HG03039 (cell line): ENCODE data around the gene GPR84.
"Not testable (repeated sequence)": the region's sequence is repeated elsewhere in the genome, so short reads cannot be mapped to it uniquely, and the experiment has no call there.

Experiments used
- ATAC-seq: cut with Tn5 transposase; IDR thresholded peaks from one replicate; pipeline ENCODE4 v1.9.1; 2021; ENCODE audit warnings: mild to moderate bottlenecking, moderate library complexity; ENCODE audit not compliant: unreplicated experiment

Gene GPR84

GRCh38 chr12:54356951-54357356, 7.3 kb downstream of the GPR84 start:
- no peak for ATAC-seq

GRCh38 chr12:54356228-54356627, 8.1 kb downstream of the GPR84 start:
- no peak for ATAC-seq

GRCh38 chr12:54355104-54355815, 9.0 kb downstream of the GPR84 start:
- no peak for ATAC-seq

GRCh38 chr12:54354271-54354670, 10.0 kb downstream of the GPR84 start:
- not testable (repeated sequence) for ATAC-seq

GRCh38 chr12:54352891-54353874, 11.1 kb downstream of the GPR84 start:
- ATAC-seq = no peak

- ATAC-seq = no peak
These were observed 12.2 kb downstream of the GPR84 start for GRCh38 chr12:54352022-54352531.

GRCh38 chr12:54351341-54351740, 12.9 kb downstream of the GPR84 start:
- no peak for ATAC-seq

GRCh38 chr12:54350743-54351142, 13.5 kb downstream of the GPR84 start:
- ATAC-seq = no peak

- no peak for ATAC-seq
These were observed 14.6 kb downstream of the GPR84 start for GRCh38 chr12:54349679-54350078.

- ATAC-seq = no peak
These were observed 15.2 kb downstream of the GPR84 start for GRCh38 chr12:54349036-54349435.

- no peak for ATAC-seq
These were observed 22.6 kb downstream of the GPR84 start for GRCh38 chr12:54341378-54342300.

- no peak for ATAC-seq
These were observed 23.4 kb downstream of the GPR84 start for GRCh38 chr12:54340846-54341245.

GRCh38 chr12:54338698-54339296, 25.5 kb downstream of the GPR84 start:
- no peak for ATAC-seq

- no peak for ATAC-seq
These were observed 26.2 kb downstream of the GPR84 start for GRCh38 chr12:54337854-54338650.

- ATAC-seq = no peak
These were observed 26.9 kb downstream of the GPR84 start for GRCh38 chr12:54337280-54337842.

- no peak for ATAC-seq
These were observed 30.8 kb downstream of the GPR84 start for GRCh38 chr12:54333420-54334034.

- no peak for ATAC-seq
These were observed 32.8 kb downstream of the GPR84 start for GRCh38 chr12:54331461-54331860.

- ATAC-seq = no peak
These were observed 33.8 kb downstream of the GPR84 start for GRCh38 chr12:54330442-54330841.

GRCh38 chr12:54329759-54330158, 34.5 kb downstream of the GPR84 start:
- ATAC-seq = no peak
